Measurements from ENCODE around the gene HCN2.
"Not testable (repeated sequence)": the region's sequence is repeated elsewhere in the genome, so short reads cannot be mapped to it uniquely, and the experiment has no call there.

The HCN2 gene

DNA sequence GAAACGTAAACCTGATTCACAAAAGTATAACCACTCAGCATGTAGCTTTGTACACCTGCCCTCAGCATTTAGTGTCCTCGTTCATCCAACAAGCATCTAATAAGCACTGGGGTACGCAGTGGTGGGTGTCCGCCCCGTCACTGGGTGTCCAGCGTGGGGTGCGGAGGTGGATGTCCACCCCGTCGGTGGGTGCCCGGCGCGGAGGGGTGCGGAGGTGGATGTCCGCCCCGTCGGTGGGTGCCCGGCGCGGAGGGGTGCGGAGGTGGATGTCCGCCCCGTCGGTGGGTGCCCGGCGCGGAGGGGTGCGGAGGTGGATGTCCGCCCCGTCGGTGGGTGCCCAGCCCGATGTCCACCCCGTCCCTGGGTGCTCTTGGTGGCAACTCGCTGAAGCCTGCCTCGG is 4.5 kb upstream of the HCN2 start:
- DNase-seq (ENCODE audit: low read depth in 2 of 2): not testable (repeated sequence)

- no peak for DNase-seq (ENCODE audit: low read depth in 2 of 2)
These were observed 4.0 kb upstream of the HCN2 start for GRCh38 chr19:585551-586110.

DNA sequence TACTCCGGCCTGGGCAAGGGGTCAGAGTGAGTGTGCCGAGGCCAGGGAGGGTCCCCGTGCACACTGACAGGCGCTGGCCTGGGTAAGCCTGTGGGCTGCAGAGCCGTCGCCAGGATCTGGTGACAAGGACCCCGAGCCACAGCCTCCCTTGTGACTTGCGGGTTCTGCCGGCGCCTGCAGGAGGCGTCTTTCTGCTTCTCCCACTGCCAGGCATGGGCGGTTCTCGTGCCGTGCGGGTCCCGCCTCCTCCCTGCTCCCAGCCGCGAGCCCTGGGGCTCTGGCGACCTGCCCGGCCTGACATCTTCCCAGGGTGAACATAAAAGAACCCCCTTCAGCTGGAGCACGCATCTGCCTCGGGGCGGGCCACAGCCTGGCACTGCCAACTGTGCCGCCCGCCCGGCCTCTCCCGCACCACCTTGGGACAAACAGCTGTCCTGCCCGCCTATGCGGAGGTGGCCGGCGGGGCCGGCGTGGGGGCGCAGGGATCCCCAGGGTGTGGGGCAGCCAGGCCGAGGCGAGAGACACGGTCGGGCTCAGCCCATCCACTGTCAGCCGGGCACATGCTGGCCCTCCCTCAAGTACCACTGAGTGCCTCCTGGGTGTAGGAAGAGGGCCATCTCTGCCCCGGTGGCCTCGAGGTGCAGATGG is 1.5 kb upstream of the HCN2 start:
- DNase-seq (ENCODE audit: low read depth in 2 of 2): peak; percentile 36 to 37

DNA sequence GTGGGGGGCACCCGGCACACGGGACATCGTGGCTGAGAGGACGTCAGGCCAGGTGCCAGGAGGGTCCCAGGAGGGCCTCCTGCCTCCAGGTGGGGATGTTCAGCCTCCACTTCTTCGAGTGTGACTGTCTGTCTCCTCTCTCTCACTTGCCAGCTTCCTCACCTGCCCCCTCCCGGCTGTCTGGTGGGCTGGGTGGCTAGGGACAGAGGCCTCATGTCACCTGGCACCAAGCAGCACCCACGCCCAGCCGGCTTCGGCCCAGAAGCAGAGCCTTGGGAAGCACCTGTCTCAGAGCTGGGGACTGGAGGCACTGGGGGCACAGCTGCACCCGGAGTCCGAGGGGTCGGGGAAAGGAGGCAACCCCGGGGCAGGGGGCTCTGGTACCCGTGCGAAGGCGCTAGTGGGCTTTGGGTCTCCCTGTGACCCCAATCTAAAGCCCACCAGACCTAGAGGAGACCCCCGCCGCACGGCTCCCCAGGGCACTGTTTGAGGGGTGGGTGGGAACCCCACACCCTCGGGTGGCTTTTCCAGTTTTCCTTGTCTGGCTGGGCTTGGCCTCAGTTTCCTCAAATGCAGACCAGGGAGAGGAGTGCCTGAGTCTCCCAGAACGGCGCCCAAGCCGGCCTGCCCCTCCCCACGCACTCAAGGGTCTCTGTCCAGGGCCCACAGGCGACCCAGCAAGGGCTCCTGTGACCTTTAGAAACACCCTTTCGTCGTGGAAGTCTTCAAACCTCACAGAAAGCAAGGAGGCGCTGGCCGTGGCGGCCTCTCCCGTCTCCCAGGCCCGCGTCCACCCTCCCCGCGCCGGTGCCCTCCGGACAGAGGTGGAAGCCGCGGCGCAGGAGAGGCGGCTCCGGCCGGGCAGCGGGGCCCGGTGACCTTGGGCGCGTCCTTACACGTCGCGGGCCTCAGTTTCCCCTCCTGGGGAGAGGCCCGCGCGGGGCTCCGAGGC is 664 bp upstream of the HCN2 start:
- no peak for DNase-seq (ENCODE audit: low read depth in 2 of 2)

DNA sequence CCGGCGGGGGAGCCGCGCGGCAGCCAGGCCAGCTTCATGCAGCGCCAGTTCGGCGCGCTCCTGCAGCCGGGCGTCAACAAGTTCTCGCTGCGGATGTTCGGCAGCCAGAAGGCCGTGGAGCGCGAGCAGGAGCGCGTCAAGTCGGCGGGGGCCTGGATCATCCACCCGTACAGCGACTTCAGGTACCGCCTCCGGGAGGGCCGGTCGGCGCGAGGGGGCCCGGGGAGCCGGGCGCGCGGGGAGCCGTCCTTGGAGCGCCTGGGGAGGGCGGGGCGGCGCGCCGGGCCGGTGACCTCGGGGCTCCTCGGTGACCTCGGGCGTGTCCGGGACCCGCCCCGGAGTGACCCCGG is 690 bp downstream of the HCN2 start:
- DNase-seq (ENCODE audit: low read depth in 2 of 2): no peak

DNA sequence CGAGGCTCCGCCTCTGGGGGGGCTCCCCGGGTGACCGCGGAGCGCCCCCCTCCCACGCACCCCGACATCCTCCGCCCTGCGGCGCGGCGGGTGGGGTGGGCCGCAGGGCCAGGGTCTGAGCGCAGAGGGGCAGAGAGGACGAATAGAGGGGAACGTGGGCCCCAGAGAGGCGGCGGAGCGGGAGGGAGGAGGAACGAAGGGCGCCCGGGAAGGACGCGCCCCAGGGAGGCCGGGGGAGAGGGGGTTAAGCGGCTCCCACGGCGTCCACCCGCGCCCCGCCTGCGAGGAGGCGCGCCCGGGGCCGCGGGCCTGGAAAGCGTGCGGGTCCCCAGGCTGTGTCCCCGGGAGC is 1.0 kb downstream of the HCN2 start:
- no peak for DNase-seq (ENCODE audit: low read depth in 2 of 2)

- DNase-seq (ENCODE audit: low read depth in 2 of 2): no peak
These were observed 1.6 kb downstream of the HCN2 start for GRCh38 chr19:591099-591958.

- no peak for DNase-seq (ENCODE audit: low read depth in 2 of 2)
These were observed 2.4 kb downstream of the HCN2 start for GRCh38 chr19:592101-592500.

DNA sequence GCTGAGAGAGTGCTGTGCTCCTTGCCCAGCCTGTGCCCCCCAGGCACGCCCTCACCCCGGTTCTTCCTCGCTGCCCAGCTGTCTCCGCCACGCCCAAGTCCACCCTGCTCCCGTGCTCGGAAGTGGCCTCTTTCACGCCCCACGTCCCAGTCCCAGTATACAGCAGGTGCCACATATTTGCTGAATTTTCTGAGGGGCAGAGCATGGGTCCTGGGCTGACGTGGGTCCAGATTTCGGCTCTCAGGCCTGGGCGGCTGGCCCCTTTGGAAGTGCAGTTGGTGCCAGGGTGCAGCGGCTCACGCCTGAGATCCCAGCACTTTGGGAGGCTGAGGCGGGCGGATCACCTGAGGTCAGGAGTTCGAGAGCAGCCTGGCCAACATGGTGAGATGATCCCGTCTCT is 3.4 kb downstream of the HCN2 start:
- no peak for DNase-seq (ENCODE audit: low read depth in 2 of 2)

- DNase-seq (ENCODE audit: low read depth in 2 of 2): no peak
These were observed 3.8 kb downstream of the HCN2 start for GRCh38 chr19:593505-593904.

GRCh38 chr19:594265-594870 is 4.7 kb downstream of the HCN2 start:
- DNase-seq (ENCODE audit: low read depth in 2 of 2): no peak

- DNase-seq (ENCODE audit: low read depth in 2 of 2): no peak
These were observed 5.9 kb downstream of the HCN2 start for GRCh38 chr19:595326-596262.

DNA sequence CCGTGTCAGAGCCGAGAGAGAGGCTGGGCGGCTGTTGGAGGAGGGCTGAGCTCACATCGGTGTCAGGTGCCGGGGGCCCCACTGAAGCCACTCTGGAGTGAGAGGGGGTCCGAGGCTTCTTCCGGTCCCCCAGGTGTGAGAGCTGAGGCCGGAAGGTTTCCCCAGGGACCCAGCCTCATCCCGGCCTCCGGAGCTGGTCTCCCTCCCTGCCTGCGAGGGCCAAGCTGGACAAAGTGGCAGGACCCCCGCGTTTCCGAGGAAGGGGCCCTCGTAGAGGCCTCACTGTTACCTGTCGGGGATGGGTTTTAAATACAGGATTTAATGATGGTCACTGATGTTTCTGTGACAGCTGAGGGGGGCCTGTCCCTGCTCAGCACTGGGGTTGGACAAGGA is 6.6 kb downstream of the HCN2 start:
- no peak for DNase-seq (ENCODE audit: low read depth in 2 of 2)

DNA sequence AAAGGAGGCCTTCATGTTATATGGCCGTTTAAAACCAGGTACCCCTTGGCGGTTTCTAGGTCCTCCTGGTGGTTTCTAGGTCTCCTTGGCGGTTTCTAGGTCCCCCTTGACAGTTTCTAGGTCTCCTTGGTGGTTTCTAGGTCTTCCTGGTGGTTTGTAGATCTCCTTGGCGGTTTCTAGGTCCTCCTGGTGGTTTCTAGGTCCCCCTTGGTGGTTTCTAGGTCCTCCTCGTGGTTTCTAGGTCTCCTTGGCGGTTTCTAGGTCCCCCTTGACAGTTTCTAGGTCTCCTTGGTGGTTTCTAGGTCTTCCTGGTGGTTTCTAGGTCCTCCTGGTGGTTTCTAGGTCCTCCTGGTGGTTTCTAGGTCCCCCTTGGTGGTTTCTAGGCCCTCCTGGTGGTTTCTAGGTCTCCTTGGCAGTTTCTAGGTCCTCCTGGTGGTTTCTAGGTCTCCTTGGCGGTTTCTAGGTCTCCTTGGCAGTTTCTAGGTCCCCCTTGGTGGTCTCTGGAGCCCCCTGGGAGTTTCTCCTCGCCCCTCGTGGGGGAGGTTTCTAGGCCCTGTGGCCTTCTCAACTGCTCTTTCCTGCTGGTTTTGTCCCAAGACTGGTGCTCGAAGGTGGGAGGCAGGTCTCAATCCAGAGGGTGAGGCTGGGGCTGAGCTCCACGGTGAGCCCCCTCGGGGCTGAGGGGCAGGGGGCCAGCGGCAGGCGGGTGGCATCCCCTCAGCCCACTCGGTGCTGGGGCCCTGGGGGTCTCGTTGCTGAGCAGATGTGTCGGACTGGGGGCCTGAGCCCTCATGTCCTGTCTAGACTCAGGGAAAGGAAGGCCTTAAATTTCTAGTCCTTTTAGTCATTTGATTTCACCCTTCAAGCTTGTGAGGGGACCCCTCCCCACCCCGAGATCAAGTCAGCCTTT is 8.0 kb downstream of the HCN2 start:
- no peak for DNase-seq (ENCODE audit: low read depth in 2 of 2)

DNA sequence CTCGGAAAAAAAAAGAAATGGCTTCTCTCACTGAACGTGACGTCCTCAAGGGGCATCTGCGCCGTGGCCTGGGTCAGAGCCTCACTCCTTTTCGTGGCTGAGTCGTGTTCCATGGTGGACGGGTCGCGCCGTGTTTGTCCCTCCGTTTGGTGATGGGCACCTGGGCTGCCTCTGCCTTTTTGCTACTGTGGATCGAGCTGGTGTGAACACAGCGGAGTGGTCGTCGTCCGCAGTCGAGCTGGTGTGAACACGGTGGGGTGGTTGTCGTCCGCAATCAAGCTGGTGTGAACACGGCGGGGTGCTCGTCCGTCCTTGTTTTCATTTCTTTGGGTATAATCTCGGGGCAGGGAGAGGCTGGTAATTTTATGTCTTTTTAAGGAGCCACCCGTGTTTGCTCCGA is 11.6 kb downstream of the HCN2 start:
- DNase-seq (ENCODE audit: low read depth in 2 of 2): no peak

- no peak for DNase-seq (ENCODE audit: low read depth in 2 of 2)
These were observed 12.1 kb downstream of the HCN2 start for GRCh38 chr19:601790-602189.

- no peak for DNase-seq (ENCODE audit: low read depth in 2 of 2)
These were observed 13.0 kb downstream of the HCN2 start for GRCh38 chr19:602391-603301.

GRCh38 chr19:603302-603639 is 13.6 kb downstream of the HCN2 start:
- DNase-seq (ENCODE audit: low read depth in 2 of 2): not testable (repeated sequence)

GRCh38 chr19:603779-604178 is 14.1 kb downstream of the HCN2 start:
- not testable (repeated sequence) for DNase-seq (ENCODE audit: low read depth in 2 of 2)
